CD14-positive monocyte (primary cell): ENCODE measurements around the gene OR52W1. TPM values are rescaled to one million over a fixed set of nuclear protein-coding genes. Genes with fewer than 3 reads are reported as not detected.
A peak's percentile ranks its signal among the peaks of the same experiment; 100 is the strongest.

Source experiments
- DNase-seq, 3 donors: peaks; one replicate each; pipeline ENCODE4 v3.0.0-alpha.2; 2011 to 2022
- H2AFZ ChIP-seq: 2 replicates; pipeline ENCODE4 v1.6.0; 2012; ENCODE audit warnings: mild to moderate bottlenecking, low read depth, low read length, inconsistent platforms; ENCODE audit not compliant: insufficient read depth, poor library complexity, severe bottlenecking
- H3K27ac ChIP-seq, 2 donors: 1 replicate in 1 of 2; 2 replicates in 1 of 2; pipeline ENCODE4 v1.5.1; 2012 to 2013; ENCODE audit warnings: low read length in 2 of 2, control low read depth in 1 of 2, inconsistent platforms in 1 of 2, low read depth in 1 of 2, mild to moderate bottlenecking in 1 of 2
- H3K27me3 ChIP-seq, 2 donors: one replicate each; pipeline versions ENCODE4 v1.6.0 to v1.6.1; 2011 to 2013; ENCODE audit warnings: low read length in 2 of 2; ENCODE audit not compliant: control insufficient read depth in 2 of 2, insufficient read depth in 2 of 2
- H3K36me3 ChIP-seq, 2 donors: replicated peaks in 1 of 2; 1 replicate in 1 of 2; 2 replicates in 1 of 2; pipeline versions ENCODE4 v1.5.1 to v1.6.1; 2012 to 2013; ENCODE audit warnings: low read length in 2 of 2, control low read depth in 1 of 2, inconsistent platforms in 1 of 2, mild to moderate bottlenecking in 1 of 2; ENCODE audit not compliant: insufficient read depth in 2 of 2, control insufficient read depth in 1 of 2
- H3K4me1 ChIP-seq, 2 donors: 1 replicate in 1 of 2; 2 replicates in 1 of 2; pipeline versions ENCODE4 v1.5.1 to v1.6.1; 2012 to 2013; ENCODE audit warnings: low read length in 2 of 2, control low read depth in 1 of 2, inconsistent platforms in 1 of 2, mild to moderate bottlenecking in 1 of 2, moderate library complexity in 1 of 2; ENCODE audit not compliant: insufficient read depth in 2 of 2, control insufficient read depth in 1 of 2
- H3K4me2 ChIP-seq: replicated peaks from 2 replicates; pipeline ENCODE3; 2012; ENCODE audit warnings: low read length, moderate library complexity, mild to moderate bottlenecking; ENCODE audit not compliant: poor library complexity, severe bottlenecking; ENCODE audit errors: extremely low read depth
- H3K4me3 ChIP-seq, 3 experiments: fragments of 200-600 bp in 1 of 3; sonication (generic) in 1 of 3; replicated peaks in 1 of 3; 1 replicate in 2 of 3; 2 replicates in 1 of 3; pipeline ENCODE4 v1.5.1; 2011 to 2013; ENCODE audit warnings: low read length in 3 of 3, mild to moderate bottlenecking in 3 of 3, control low read depth in 2 of 3, low read depth in 2 of 3, inconsistent platforms in 1 of 3, moderate library complexity in 1 of 3
- H3K79me2 ChIP-seq: 2 replicates; pipeline ENCODE4 v1.6.0; 2012; ENCODE audit warnings: mild to moderate bottlenecking, control low read depth, inconsistent platforms, low read length, moderate library complexity; ENCODE audit not compliant: insufficient read depth
- H3K9ac ChIP-seq: 2 replicates; pipeline ENCODE4 v1.6.0; 2017; ENCODE audit warnings: low read length, mild to moderate bottlenecking; ENCODE audit not compliant: insufficient read depth, poor library complexity, severe bottlenecking
- H3K9me3 ChIP-seq, 2 donors: replicated peaks in 1 of 2; 1 replicate in 1 of 2; 2 replicates in 1 of 2; pipeline versions ENCODE4 v1.5.1 to v1.6.1; 2012 to 2013; ENCODE audit warnings: low read length in 2 of 2, control low read depth in 1 of 2; ENCODE audit not compliant: control insufficient read depth in 1 of 2, insufficient read depth in 1 of 2
- H4K20me1 ChIP-seq: 2 replicates; pipeline ENCODE4 v1.6.0; 2012; ENCODE audit warnings: mild to moderate bottlenecking, low read length, control low read depth, moderate library complexity; ENCODE audit not compliant: insufficient read depth
- H3K27ac Mint-ChIP-seq, 7 donors: one replicate each; pipeline ENCODE4 v1.8.0; 2020; ENCODE audit warnings: mild to moderate bottlenecking in 7 of 7, mixed read lengths in 7 of 7, moderate library complexity in 6 of 7, inconsistent platforms in 2 of 7
- H3K27me3 Mint-ChIP-seq, 3 donors: one replicate each; pipeline ENCODE4 v1.8.0; 2021 to 2022; ENCODE audit warnings: low read depth in 3 of 3, mild to moderate bottlenecking in 3 of 3, mixed read lengths in 3 of 3, moderate library complexity in 3 of 3, inconsistent platforms in 1 of 3
- H3K36me3 Mint-ChIP-seq, 2 donors: one replicate each; pipeline ENCODE4 v1.8.0; 2020; ENCODE audit warnings: mixed read lengths in 2 of 2, inconsistent platforms in 1 of 2, mild to moderate bottlenecking in 1 of 2
- H3K4me1 Mint-ChIP-seq: one replicate; pipeline ENCODE4 v1.8.0; 2020; ENCODE audit warnings: mild to moderate bottlenecking, mixed read lengths
- H3K4me3 Mint-ChIP-seq, 2 donors: one replicate each; pipeline ENCODE4 v1.8.0; 2020; ENCODE audit warnings: mild to moderate bottlenecking in 2 of 2, mixed read lengths in 2 of 2, moderate library complexity in 1 of 2
- H3K9me3 Mint-ChIP-seq, 7 donors: one replicate each; pipeline ENCODE4 v1.8.0; 2020 to 2022; ENCODE audit warnings: mixed read lengths in 7 of 7, mild to moderate bottlenecking in 6 of 7, moderate library complexity in 6 of 7, inconsistent platforms in 2 of 7
- WGBS: methylation state at CpG from one replicate; pipeline ENCODE4 v1.1.5; 2013; ENCODE audit warnings: missing lambda C conversion rate; ENCODE audit not compliant: insufficient coverage; 5-methylcytosine and 5-hydroxymethylcytosine counted together
- intact Hi-C, 2 donors: fragments of 100-400 bp; cut with micrococcal nuclease; formaldehyde crosslinking; loops; one replicate each; pipeline versions ENCODE4 v1.15.0 to v1.15.1; 2023
- polyA plus RNA-seq, 3 donors: library from polyadenylated mRNA; depleted of rRNA in 1 of 3; unstranded in 2 of 3; stranded (reverse) in 1 of 3; fragments of 300-500 nt in 2 of 3; fragments of >200 nt in 1 of 3; fragmentation: Illumina TruSeq in 2 of 3; gene quantifications; 1 replicate in 2 of 3; 2 replicates in 1 of 3; pipeline ENCODE4 v1.2.3, GENCODE V29; 2012 to 2021
- TF ChIP-seq, protein P1 (sequence below): fragments of 200-600 bp; IDR thresholded peaks from one replicate; pipeline ENCODE4 v1.8.0; 2022; ENCODE audit warnings: antibody characterized with exemption, mild to moderate bottlenecking

The OR52W1 gene
- polyA plus RNA-seq, 3 donors = not detected

DNA sequence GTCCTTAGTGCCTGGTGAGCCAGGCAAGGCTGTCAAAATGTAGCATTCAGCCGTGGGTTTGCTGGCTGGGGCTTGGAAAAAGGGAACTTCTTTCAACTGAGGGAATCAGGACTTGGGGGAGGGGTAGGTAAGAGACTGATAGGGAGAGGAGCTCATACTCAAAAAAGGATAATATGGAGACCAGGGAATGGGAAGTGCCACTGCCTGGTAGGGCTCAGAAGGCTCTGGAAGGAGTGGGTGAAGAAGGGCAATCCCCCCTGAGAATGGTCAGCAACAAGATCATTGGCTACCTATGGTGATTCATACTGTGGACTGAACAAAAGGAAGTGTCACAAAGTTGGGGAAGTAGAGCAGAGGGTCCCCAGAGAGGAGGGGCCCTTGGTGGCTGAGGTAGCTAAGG is 41.8 kb downstream of the OR52W1 start:
- Histone ChIP-seq H2AFZ (peak overlapping the region; percentile 14), H4K20me1 (no peaks in the 10 kb centered on the region), H3K27me3 (no peaks in the 10 kb centered on the region), H3K27ac (peak overlapping the region; percentile 47 to 58), H3K4me2 (peak overlapping the region; percentile 35), H3K4me3 (peak overlapping the region in 1 of 3 experiments; percentile 41), H3K36me3 (no peaks in the 10 kb centered on the region), H3K79me2 (no peaks in the 10 kb centered on the region), H3K9me3 (no peaks in the 10 kb centered on the region), H3K4me1 (peaks cover 21 to 39% of the 10 kb centered on the region in 2 donors), H3K9ac (no peak overlapping the region)
- intact Hi-C loops = no loop called here
- Mint-ChIP-seq H3K27me3 (peaks cover 0 to 3% (median 1%) of the 10 kb centered on the region in 3 donors), H3K27ac (peak overlapping the region; percentile 79 to 93 (median 89)), H3K36me3 (no peaks in the 10 kb centered on the region), H3K4me1 (peaks cover 20% of the 10 kb centered on the region), H3K4me3 (peak overlapping the region in 1 of 2 donors; percentile 37), H3K9me3 (no peaks in the 10 kb centered on the region)
- WGBS = 0% methylated on average over 1 of the region's 1 CpG
- TF ChIP-seq, protein P1, sequence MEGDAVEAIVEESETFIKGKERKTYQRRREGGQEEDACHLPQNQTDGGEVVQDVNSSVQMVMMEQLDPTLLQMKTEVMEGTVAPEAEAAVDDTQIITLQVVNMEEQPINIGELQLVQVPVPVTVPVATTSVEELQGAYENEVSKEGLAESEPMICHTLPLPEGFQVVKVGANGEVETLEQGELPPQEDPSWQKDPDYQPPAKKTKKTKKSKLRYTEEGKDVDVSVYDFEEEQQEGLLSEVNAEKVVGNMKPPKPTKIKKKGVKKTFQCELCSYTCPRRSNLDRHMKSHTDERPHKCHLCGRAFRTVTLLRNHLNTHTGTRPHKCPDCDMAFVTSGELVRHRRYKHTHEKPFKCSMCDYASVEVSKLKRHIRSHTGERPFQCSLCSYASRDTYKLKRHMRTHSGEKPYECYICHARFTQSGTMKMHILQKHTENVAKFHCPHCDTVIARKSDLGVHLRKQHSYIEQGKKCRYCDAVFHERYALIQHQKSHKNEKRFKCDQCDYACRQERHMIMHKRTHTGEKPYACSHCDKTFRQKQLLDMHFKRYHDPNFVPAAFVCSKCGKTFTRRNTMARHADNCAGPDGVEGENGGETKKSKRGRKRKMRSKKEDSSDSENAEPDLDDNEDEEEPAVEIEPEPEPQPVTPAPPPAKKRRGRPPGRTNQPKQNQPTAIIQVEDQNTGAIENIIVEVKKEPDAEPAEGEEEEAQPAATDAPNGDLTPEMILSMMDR = no peak
- DNase-seq = peak; percentile 42 to 80 (median 63)

DNA sequence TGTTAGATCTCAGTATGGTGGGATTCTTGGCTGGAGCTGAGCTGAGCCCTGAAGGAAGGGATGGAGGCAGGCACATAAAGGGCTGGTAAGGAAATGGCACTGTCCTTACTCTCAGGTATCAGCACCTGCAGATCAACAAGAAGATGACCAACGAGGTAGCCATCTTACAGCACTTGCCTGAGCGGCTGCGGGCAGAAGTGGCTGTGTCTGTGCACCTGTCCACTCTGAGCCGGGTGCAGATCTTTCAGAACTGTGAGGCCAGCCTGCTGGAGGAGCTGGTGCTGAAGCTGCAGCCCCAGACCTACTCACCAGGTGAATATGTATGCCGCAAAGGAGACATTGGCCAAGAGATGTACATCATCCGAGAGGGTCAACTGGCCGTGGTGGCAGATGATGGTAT is 42.3 kb downstream of the OR52W1 start:
- Mint-ChIP-seq H3K27ac (peak overlapping the region in 4 of 7 donors; percentile 79 to 91 (median 86)), H3K4me3 (peak overlapping the region in 1 of 2 donors; percentile 22)

More for the DNA sequence above, 42.3 kb downstream of the OR52W1 start:
- DNase-seq = no peak
- Histone ChIP-seq H3K27ac (peak overlapping the region in 1 of 2 donors; percentile 58), H3K27me3 (no peaks in the 10 kb centered on the region), H3K79me2 (no peaks in the 10 kb centered on the region), H3K4me2 (peak overlapping the region; percentile 35), H3K36me3 (no peaks in the 10 kb centered on the region), H4K20me1 (no peaks in the 10 kb centered on the region), H3K9ac (no peak overlapping the region), H3K4me3 (no peak overlapping the region), H3K4me1 (peaks cover 21 to 37% of the 10 kb centered on the region in 2 donors), H2AFZ (no peak overlapping the region), H3K9me3 (no peaks in the 10 kb centered on the region)
- TF ChIP-seq, protein P1 = no peak
- Mint-ChIP-seq H3K36me3 (no peaks in the 10 kb centered on the region), H3K4me1 (peaks cover 20% of the 10 kb centered on the region), H3K27me3 (peaks cover 0 to 3% (median 1%) of the 10 kb centered on the region in 3 donors), H3K9me3 (no peaks in the 10 kb centered on the region)
- WGBS = 96% methylated on average over 7 of the region's 7 CpGs
- intact Hi-C loops = no loop called here
